Smooth muscle cell (in vitro differentiated cells): ENCODE data around the gene TMEM38A. TPM values are rescaled to one million over a fixed set of nuclear protein-coding genes. Genes with fewer than 3 reads are reported as not detected.

Experiments
- DNase-seq: peaks from one replicate; lab custom pipeline; 2025; ENCODE audit not compliant: unreplicated experiment; lab: John Stamatoyannopoulos, UW
- H2AFZ ChIP-seq: fragments of 200-600 bp; sonication (generic); 2 replicates; pipeline ENCODE4 v1.6.0; 2016; ENCODE audit warnings: antibody characterized with exemption, low read depth, mild to moderate bottlenecking
- H3F3A ChIP-seq: fragments of 200-600 bp; sonication (generic); 2 replicates; pipeline ENCODE4 v1.6.0; 2017; ENCODE audit warnings: antibody characterized with exemption, low read depth
- H3K27ac ChIP-seq: fragments of 200-600 bp; sonication (generic); 2 replicates; pipeline ENCODE4 v1.5.1; 2016; ENCODE audit warnings: low read depth, mild to moderate bottlenecking
- H3K27me3 ChIP-seq: fragments of 200-600 bp; sonication (generic); 2 replicates; pipeline ENCODE4 v1.6.1; 2016; ENCODE audit warnings: low read depth, mild to moderate bottlenecking
- H3K36me3 ChIP-seq: fragments of 200-600 bp; sonication (generic); 2 replicates; pipeline ENCODE4 v1.5.1; 2016; ENCODE audit warnings: low read depth
- H3K4me1 ChIP-seq: fragments of 200-600 bp; sonication (generic); 2 replicates; pipeline ENCODE4 v1.5.1; 2016; ENCODE audit warnings: low read depth
- H3K4me2 ChIP-seq: fragments of 200-600 bp; sonication (generic); 2 replicates; pipeline ENCODE4 v1.6.0; 2016; ENCODE audit warnings: mild to moderate bottlenecking
- H3K4me3 ChIP-seq: fragments of 200-600 bp; sonication (generic); 2 replicates; pipeline ENCODE4 v1.5.1; 2016; ENCODE audit warnings: mild to moderate bottlenecking
- H3K79me2 ChIP-seq: fragments of 200-600 bp; sonication (generic); 2 replicates; pipeline ENCODE4 v1.6.0; 2016; ENCODE audit warnings: low read depth, mild to moderate bottlenecking
- H3K9ac ChIP-seq: fragments of 200-600 bp; sonication (generic); 2 replicates; pipeline ENCODE4 v1.6.0; 2016; ENCODE audit warnings: low read depth
- H3K9me3 ChIP-seq: fragments of 200-600 bp; sonication (generic); replicated peaks from 2 replicates; pipeline ENCODE4 v1.5.1; 2016; ENCODE audit warnings: low read depth
- H4K20me1 ChIP-seq: fragments of 200-600 bp; sonication (generic); 2 replicates; pipeline ENCODE4 v1.6.0; 2016; ENCODE audit warnings: low read depth
- WGBS: methylation state at CpG from one replicate; pipeline ENCODE4 v1.1.7; 2016; ENCODE audit warnings: low lambda C conversion rate; 5-methylcytosine and 5-hydroxymethylcytosine counted together
- polyA plus RNA-seq: library from polyadenylated mRNA; unstranded; fragments of >200 nt; fragmentation: Nextera tagmentation; extraction: Ambion mirVana; gene quantifications from 2 replicates; pipeline ENCODE4 v1.2.1, GENCODE V29; 2016
- total RNA-seq: library from RNA; depleted of rRNA; stranded (reverse); fragments of >200 nt; gene quantifications from 2 replicates; pipeline ENCODE4 v1.2.3, GENCODE V29; 2014
- TF ChIP-seq, protein P1 (sequence below): fragments of 200-600 bp; sonication (generic); IDR thresholded peaks from 2 replicates; pipeline ENCODE4 v1.5.1; 2017; ENCODE audit warnings: borderline replicate concordance, mild to moderate bottlenecking, antibody characterized with exemption; ENCODE audit not compliant: insufficient read depth, poor library complexity, severe bottlenecking

Gene TMEM38A
- total and polyA plus RNA-seq, 2 experiments from 2014 or later, result 0.53 to 0.81 TPM

DNA sequence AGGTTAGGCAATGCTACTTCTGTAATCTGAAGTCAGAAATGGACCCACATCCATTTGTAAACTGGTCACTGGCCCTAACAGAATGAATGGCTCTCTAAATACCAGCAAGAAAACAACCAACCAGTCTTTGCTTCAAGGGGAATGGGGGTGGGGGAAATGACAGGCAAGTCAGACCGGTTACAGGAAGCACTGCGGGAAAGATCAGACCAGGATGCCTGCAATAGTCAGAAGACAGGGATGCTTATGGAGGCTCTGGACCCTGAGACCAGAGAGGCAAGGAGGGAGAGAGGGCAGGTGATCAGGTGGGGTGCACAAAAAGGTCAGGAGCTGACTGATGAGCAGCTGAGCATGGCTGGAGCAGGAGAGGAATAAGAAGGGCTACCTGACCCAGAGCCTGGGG lies 46.0 kb upstream of the TMEM38A start:
- Histone ChIP-seq H3K9me3 (no peaks in the 10 kb centered on the region), H3K79me2 (peaks cover 98% of the 10 kb centered on the region), H3K4me1 (no peaks in the 10 kb centered on the region), H3K27ac (no peak overlapping the region), H3K9ac (no peak overlapping the region), H2AFZ (no peak overlapping the region), H4K20me1 (peaks cover 100% of the 10 kb centered on the region), H3K4me2 (no peak overlapping the region), H3K36me3 (no peaks in the 10 kb centered on the region), H3K4me3 (no peak overlapping the region), H3F3A (no peaks in the 10 kb centered on the region), H3K27me3 (no peaks in the 10 kb centered on the region)
- no peak for DNase-seq
- WGBS, result 37% methylated on average over 2 of the region's 2 CpGs
- TF ChIP-seq, protein P1, sequence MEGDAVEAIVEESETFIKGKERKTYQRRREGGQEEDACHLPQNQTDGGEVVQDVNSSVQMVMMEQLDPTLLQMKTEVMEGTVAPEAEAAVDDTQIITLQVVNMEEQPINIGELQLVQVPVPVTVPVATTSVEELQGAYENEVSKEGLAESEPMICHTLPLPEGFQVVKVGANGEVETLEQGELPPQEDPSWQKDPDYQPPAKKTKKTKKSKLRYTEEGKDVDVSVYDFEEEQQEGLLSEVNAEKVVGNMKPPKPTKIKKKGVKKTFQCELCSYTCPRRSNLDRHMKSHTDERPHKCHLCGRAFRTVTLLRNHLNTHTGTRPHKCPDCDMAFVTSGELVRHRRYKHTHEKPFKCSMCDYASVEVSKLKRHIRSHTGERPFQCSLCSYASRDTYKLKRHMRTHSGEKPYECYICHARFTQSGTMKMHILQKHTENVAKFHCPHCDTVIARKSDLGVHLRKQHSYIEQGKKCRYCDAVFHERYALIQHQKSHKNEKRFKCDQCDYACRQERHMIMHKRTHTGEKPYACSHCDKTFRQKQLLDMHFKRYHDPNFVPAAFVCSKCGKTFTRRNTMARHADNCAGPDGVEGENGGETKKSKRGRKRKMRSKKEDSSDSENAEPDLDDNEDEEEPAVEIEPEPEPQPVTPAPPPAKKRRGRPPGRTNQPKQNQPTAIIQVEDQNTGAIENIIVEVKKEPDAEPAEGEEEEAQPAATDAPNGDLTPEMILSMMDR, result no peak

DNA sequence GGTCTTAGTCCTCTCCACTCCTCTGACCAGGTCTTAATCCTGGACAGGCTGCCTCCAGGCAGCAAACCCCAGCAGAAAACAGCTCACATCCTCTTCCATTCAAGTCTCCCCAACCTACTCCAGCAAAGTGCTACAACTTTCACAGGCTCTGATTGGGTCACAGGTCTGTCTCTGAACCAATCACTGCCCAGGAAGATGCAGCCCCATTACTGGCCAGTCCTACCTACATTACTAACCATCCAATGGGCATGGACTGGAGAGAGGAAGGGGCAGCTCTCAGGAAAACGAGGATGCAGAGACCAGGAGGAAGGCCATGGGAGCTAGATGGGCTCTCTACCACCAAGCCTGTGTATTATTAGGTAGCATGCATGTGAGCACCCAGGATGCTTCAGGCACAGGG lies 45.1 kb upstream of the TMEM38A start:
- Histone ChIP-seq H3K79me2 (peaks cover 98% of the 10 kb centered on the region), H3F3A (no peaks in the 10 kb centered on the region), H3K4me1 (no peaks in the 10 kb centered on the region), H3K9ac (no peak overlapping the region), H2AFZ (no peak overlapping the region), H3K4me2 (no peak overlapping the region), H3K27me3 (no peaks in the 10 kb centered on the region), H4K20me1 (peaks cover 100% of the 10 kb centered on the region), H3K9me3 (no peaks in the 10 kb centered on the region), H3K4me3 (no peak overlapping the region), H3K36me3 (no peaks in the 10 kb centered on the region), H3K27ac (no peak overlapping the region)
- no peak for DNase-seq
- TF ChIP-seq, protein P1, result no peak
- WGBS, result 56% methylated on average over 1 of the region's 1 CpG

DNA sequence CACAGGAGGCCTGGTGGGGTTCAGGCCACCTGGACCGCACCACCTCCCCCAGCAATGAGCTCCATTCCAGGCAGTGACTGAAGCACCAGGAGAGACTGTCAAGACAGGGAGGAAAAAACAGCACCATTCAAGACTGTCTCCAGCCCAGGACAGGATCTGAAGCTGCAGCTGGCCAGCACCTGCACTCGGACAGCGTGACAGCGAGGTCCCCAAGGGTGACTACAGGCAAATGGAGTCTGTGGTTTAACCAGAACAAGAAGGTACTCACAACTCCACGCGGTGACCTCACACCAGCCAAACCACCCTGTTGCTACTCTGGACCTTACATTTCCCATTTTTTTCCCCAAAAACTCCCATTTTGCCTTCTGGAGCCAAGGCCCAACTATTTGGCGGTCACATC lies 42.7 kb upstream of the TMEM38A start:
- DNase-seq, result no peak
- no peak overlapping the region for H3K4me2 ChIP-seq
- H3K79me2 ChIP-seq, result peaks cover 98% of the 10 kb centered on the region
- H3K4me3 ChIP-seq, result no peak overlapping the region
- no peaks in the 10 kb centered on the region for H3F3A ChIP-seq
- peaks cover 100% of the 10 kb centered on the region for H4K20me1 ChIP-seq
- H3K4me1 ChIP-seq, result no peaks in the 10 kb centered on the region
- no peak overlapping the region for H3K9ac ChIP-seq
- no peak overlapping the region for H2AFZ ChIP-seq
- no peak overlapping the region for H3K27ac ChIP-seq
- TF ChIP-seq, protein P1, result no peak
- no peaks in the 10 kb centered on the region for H3K36me3 ChIP-seq
- no peaks in the 10 kb centered on the region for H3K9me3 ChIP-seq
- 96% methylated on average over 7 of the region's 7 CpGs for WGBS
- no peaks in the 10 kb centered on the region for H3K27me3 ChIP-seq

DNA sequence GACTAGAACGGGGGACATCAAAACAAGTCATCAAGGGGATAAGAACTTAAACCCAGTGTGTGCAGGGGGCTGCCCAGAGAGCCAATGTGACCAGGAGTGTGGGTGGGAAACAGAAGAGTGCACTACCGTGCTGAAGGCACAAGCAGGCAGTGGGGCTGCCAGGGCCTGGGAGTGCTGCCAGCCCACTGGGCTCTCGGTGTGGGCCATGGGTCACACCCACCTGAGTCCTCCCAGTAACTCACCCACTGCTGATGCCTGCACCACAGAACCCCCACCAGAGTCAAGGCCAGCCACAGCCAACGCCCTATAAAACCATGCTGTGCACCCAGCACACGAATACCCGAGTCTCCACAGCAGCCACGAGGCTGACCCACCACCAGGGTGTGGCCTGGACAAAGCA lies 41.5 kb upstream of the TMEM38A start:
- H4K20me1 ChIP-seq, result peaks cover 100% of the 10 kb centered on the region

More for the DNA sequence above, 41.5 kb upstream of the TMEM38A start:
- Histone ChIP-seq H3K4me3 (no peak overlapping the region), H3K4me2 (no peak overlapping the region), H3K9ac (no peak overlapping the region), H3K9me3 (no peaks in the 10 kb centered on the region), H3K27ac (no peak overlapping the region), H3K27me3 (no peaks in the 10 kb centered on the region), H3K4me1 (no peaks in the 10 kb centered on the region), H3F3A (no peaks in the 10 kb centered on the region), H3K79me2 (peaks cover 98% of the 10 kb centered on the region), H3K36me3 (no peaks in the 10 kb centered on the region), H2AFZ (no peak overlapping the region)
- TF ChIP-seq, protein P1, result no peak
- DNase-seq, result no peak
- WGBS, result 86% methylated on average over 7 of the region's 7 CpGs
